Tibial artery (tissue), 4 donors: ENCODE results near the gene ZNF490.
A peak's percentile ranks its signal among the peaks of the same experiment; 100 is the strongest.

Experiments used
- DNase-seq, 2 donors: peaks; one replicate each; pipeline ENCODE4 v3.0.0-alpha.2; 2019
- H3K27ac ChIP-seq, 2 donors: fragments of 200-600 bp; sonication (generic) in 1 of 2; 1 replicate in 1 of 2; 2 replicates in 1 of 2; pipeline ENCODE4 v1.5.1; 2018 to 2019; ENCODE audit warnings: mild to moderate bottlenecking in 1 of 2
- H3K27me3 ChIP-seq, 2 donors: fragments of 200-600 bp; sonication (generic) in 1 of 2; one replicate each; pipeline versions ENCODE4 v1.5.1 to v1.6.0; 2016 to 2019
- H3K36me3 ChIP-seq, 3 donors: fragments of 200-600 bp; sonication (generic) in 2 of 3; one replicate each; pipeline ENCODE4 v1.5.1; 2016 to 2019; ENCODE audit warnings: mild to moderate bottlenecking in 2 of 3
- H3K4me1 ChIP-seq, 4 donors: fragments of 200-600 bp; sonication (generic) in 2 of 4; 1 replicate in 3 of 4; 2 replicates in 1 of 4; pipeline ENCODE4 v1.5.1; 2016 to 2019
- H3K4me3 ChIP-seq, 2 donors: fragments of 200-600 bp; sonication (generic) in 1 of 2; 1 replicate in 1 of 2; 2 replicates in 1 of 2; pipeline ENCODE4 v1.5.1; 2018 to 2019; ENCODE audit warnings: mild to moderate bottlenecking in 2 of 2
- H3K9me3 ChIP-seq, 3 donors: fragments of 200-600 bp; sonication (generic) in 1 of 3; one replicate each; pipeline ENCODE4 v1.5.1; 2016 to 2019
- intact Hi-C: fragments of 100-400 bp; cut with DNase I; formaldehyde crosslinking; loops from one replicate; pipeline ENCODE4 v1.15.0; 2023; ENCODE audit warnings: low total_unique reads
- TF ChIP-seq, protein P1 (sequence below), 2 experiments: fragments of 200-600 bp in 1 of 2; fragments of 450-650 bp in 1 of 2; IDR thresholded peaks; one replicate each; pipeline ENCODE4 v1.5.1; 2017 to 2019; ENCODE audit warnings: antibody characterized with exemption in 2 of 2, mild to moderate bottlenecking in 1 of 2, moderate library complexity in 1 of 2

ZNF490 gene

DNA sequence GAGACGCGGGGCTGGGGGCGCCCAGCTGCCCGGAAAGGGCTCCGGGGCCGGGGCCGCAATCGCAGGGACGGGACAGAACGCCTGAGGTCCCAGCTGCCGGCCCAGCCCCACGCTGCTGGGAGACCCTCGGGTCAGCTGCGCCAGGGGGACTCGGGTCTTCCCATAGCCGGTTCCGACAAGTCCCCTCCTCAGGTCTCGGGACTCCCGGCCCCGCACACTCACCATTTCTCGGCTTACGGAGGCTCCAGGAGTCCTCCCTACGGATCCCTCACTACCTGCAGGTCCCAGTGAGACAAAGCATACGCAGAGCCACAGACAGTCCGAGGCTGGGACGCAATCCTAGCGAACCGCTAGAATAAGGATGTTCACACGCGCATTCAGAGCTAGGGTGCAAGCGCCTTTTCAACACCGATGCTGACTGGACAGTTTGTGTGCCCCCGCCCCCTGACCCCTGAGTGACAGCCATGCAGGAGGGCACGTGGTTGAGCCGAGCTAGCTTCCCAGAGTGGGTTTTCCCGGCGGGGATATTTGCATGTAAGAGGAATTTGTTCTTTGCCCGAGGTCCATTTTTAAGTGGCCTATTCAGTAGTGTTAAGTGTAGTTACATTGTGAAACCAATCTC, 13.6 kb downstream of the ZNF490 start:
- peak in 1 of 2 donors; percentile 47 for DNase-seq

DNA sequence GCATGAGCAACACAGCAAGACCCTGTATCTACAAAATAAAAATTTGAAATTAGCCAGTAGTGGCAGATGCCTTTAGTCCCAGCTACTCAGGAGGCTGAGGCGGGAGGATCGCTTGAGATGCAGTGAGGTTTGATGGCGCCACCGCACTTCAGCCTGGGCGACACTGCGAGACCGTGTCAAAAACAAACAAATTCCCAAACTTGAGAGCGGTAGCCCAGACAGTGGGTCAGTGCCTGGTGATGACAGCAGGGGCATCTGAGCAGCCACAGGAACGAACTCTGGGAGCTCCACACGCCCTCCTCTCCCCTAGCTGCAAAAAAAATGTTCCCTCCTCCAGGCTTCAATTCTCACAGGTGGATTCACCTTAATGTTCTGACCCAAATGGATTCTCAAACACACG, 14.1 kb downstream of the ZNF490 start:
- no peaks in the 10 kb centered on the region for H3K27me3 ChIP-seq
- no peaks in the 10 kb centered on the region for H3K4me1 ChIP-seq
- H3K9me3 ChIP-seq, result no peaks in the 10 kb centered on the region
- intact Hi-C loops, result no loop called here
- no peak overlapping the region for H3K27ac ChIP-seq
- TF ChIP-seq, protein P1, sequence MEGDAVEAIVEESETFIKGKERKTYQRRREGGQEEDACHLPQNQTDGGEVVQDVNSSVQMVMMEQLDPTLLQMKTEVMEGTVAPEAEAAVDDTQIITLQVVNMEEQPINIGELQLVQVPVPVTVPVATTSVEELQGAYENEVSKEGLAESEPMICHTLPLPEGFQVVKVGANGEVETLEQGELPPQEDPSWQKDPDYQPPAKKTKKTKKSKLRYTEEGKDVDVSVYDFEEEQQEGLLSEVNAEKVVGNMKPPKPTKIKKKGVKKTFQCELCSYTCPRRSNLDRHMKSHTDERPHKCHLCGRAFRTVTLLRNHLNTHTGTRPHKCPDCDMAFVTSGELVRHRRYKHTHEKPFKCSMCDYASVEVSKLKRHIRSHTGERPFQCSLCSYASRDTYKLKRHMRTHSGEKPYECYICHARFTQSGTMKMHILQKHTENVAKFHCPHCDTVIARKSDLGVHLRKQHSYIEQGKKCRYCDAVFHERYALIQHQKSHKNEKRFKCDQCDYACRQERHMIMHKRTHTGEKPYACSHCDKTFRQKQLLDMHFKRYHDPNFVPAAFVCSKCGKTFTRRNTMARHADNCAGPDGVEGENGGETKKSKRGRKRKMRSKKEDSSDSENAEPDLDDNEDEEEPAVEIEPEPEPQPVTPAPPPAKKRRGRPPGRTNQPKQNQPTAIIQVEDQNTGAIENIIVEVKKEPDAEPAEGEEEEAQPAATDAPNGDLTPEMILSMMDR (IDR thresholded peaks at IDR 0.05), result no peak
- H3K4me3 ChIP-seq, result no peak overlapping the region
- H3K36me3 ChIP-seq, result peaks cover 4 to 37% (median 20%) of the 10 kb centered on the region in 3 donors
- peak in 1 of 2 donors; percentile 16 for DNase-seq

More for the DNA sequence above, 13.6 kb downstream of the ZNF490 start:
- H3K27ac ChIP-seq, result no peak overlapping the region
- H3K27me3 ChIP-seq, result no peaks in the 10 kb centered on the region
- no peaks in the 10 kb centered on the region for H3K4me1 ChIP-seq
- H3K4me3 ChIP-seq, result no peak overlapping the region
- TF ChIP-seq, protein P1 (IDR thresholded peaks at IDR 0.05), result no peak
- H3K36me3 ChIP-seq, result peaks cover 4 to 35% (median 20%) of the 10 kb centered on the region in 3 donors
- no peaks in the 10 kb centered on the region for H3K9me3 ChIP-seq
- intact Hi-C loops, result no loop called here

DNA sequence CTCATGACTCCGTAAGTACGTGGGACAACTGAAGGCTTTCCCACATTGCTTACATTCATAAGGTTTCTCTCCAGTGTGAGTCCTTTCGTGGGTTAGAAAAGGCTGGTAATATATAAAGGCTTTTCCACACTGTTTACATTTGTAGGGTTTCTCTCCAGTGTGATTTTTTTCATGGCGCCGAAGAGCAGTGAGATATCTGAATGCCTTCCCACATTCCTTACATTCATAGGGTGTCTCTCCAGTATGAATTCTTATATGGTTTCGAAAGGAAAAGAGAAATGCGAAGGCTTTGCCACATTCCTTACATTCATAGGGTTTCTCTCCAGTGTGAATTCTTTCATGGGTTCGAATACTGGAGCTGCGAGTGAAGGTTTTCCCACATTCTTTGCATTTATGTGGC, 29.5 kb downstream of the ZNF490 start:
- no peaks in the 10 kb centered on the region for H3K27me3 ChIP-seq
- H3K4me3 ChIP-seq, result no peak overlapping the region
- no peak overlapping the region for H3K27ac ChIP-seq
- TF ChIP-seq, protein P1 (IDR thresholded peaks at IDR 0.05), result no peak
- intact Hi-C loops, result no loop called here
- no peaks in the 10 kb centered on the region for H3K4me1 ChIP-seq
- no peak for DNase-seq
- H3K9me3 ChIP-seq, result peaks cover 0 to 36% (median 16%) of the 10 kb centered on the region in 3 donors
- H3K36me3 ChIP-seq, result peaks cover 44 to 72% (median 70%) of the 10 kb centered on the region in 3 donors

DNA sequence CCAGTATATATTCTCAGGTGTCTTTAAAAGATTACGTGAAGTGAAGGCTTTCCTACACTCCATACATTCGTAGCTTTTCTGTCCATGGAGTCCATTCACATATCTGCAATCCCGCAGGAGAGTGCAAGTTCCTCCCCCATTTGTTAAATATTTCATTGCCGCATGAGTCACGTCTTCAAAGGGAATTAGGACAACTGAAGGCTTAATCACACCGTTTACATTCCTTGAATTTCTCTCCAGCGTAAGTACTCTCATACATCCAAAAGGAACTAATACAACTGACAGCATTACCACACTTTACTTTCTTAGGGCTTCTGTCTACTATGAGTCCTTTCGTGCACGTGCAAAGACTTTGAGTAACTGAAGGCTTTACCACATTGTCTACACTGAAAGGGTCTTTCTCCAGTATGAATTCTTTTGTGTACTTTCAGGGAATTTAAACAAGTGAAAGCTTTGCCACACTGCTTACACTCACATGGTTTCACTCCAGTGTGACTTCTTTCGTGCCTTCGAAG, 30.4 kb downstream of the ZNF490 start:
- peaks cover 0 to 36% (median 16%) of the 10 kb centered on the region in 3 donors for H3K9me3 ChIP-seq
- H3K27ac ChIP-seq, result no peak overlapping the region
- TF ChIP-seq, protein P1 (IDR thresholded peaks at IDR 0.05), result no peak
- H3K4me1 ChIP-seq, result no peaks in the 10 kb centered on the region
- intact Hi-C loops, result no loop called here
- peaks cover 44 to 81% (median 70%) of the 10 kb centered on the region in 3 donors for H3K36me3 ChIP-seq
- H3K4me3 ChIP-seq, result no peak overlapping the region
- DNase-seq, result no peak
- no peaks in the 10 kb centered on the region for H3K27me3 ChIP-seq

DNA sequence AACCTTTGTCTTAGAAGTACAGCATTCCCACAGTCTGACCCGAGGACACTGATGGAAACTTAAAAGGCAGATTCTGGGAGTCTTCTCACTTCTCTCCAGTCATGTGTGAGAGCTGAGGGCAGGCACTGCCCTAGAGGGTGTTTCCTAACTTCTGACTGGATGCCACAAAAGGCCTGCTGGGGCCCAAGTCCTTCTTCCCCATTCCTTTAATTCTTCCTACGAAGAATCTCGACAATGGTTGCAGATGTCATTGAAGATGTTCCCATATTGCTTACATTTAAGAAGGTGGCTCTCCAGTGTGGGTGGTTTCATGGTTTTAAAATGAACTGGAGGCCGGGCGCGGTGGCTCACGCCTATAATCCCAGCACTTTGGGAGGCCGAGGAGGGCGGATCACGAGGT, 32.0 kb downstream of the ZNF490 start:
- Histone ChIP-seq H3K4me3 (no peak overlapping the region), H3K4me1 (no peaks in the 10 kb centered on the region), H3K36me3 (peaks cover 44 to 77% (median 62%) of the 10 kb centered on the region in 3 donors), H3K9me3 (peaks cover 0 to 36% (median 16%) of the 10 kb centered on the region in 3 donors), H3K27me3 (no peaks in the 10 kb centered on the region), H3K27ac (no peak overlapping the region)
- intact Hi-C loops, result no loop called here
- TF ChIP-seq, protein P1 (IDR thresholded peaks at IDR 0.05), result no peak
- DNase-seq, result no peak
